ENCODE measurements around the gene DDX3X. TPM values are rescaled to one million over a fixed set of nuclear protein-coding genes. Genes with fewer than 3 reads are reported as not detected.

Gene DDX3X
- total and polyA plus RNA-seq, 4 donors, result 121 to 284 (median 199) TPM

Small RNA genes within 50 kb of the gene (small RNA-seq; reads per million reads assigned to genes)
- gene RF00019 (ENCODE audit: low replicate concordance) (not detected), gene RNA5SP502 (ENCODE audit: low replicate concordance) (not detected)

Other genes with a start within 250 kb of the DDX3X start
- 100 to 1,000 TPM in 1 of 2 donors, 10 to 100 TPM in 1; 79.8 to 202 TPM for gene USP9X, start 248.7 kb upstream of the DDX3X start, total RNA-seq
- gene USP9X, start 248.7 kb upstream of the DDX3X start, polyA plus RNA-seq (ENCODE audit: insufficient read length in 2 of 2), result 10 to 100 TPM; 41.2 to 53.2 TPM
- under 1 TPM; 0.06 to 0.10 TPM for gene NYX, start 113.2 kb downstream of the DDX3X start, total RNA-seq
- not detected for gene NYX, start 113.2 kb downstream of the DDX3X start, polyA plus RNA-seq (ENCODE audit: insufficient read length in 2 of 2)

All from spinal cord (tissue), 4 donors.